ENCODE data around the gene LAMA2.
A peak's percentile ranks its signal among the peaks of the same experiment; 100 is the strongest.

Gene LAMA2

GRCh38 chr6:129475477-129476247, 592.7 kb downstream of the LAMA2 start:
- DNase-seq = no peak

- DNase-seq = no peak
These were observed 593.3 kb downstream of the LAMA2 start for GRCh38 chr6:129476248-129476564.

GRCh38 chr6:129476810-129477209, 593.9 kb downstream of the LAMA2 start:
- DNase-seq = no peak

- no peak for DNase-seq
These were observed 595.4 kb downstream of the LAMA2 start for GRCh38 chr6:129478379-129478778.

GRCh38 chr6:129481706-129482105, 598.8 kb downstream of the LAMA2 start:
- no peak for DNase-seq

GRCh38 chr6:129485746-129486145, 602.8 kb downstream of the LAMA2 start:
- DNase-seq = peak in 1 of 2 experiments; percentile 16

- no peak for DNase-seq
These were observed 603.4 kb downstream of the LAMA2 start for GRCh38 chr6:129486327-129486726.

- no peak for DNase-seq
These were observed 605.4 kb downstream of the LAMA2 start for GRCh38 chr6:129488313-129488712.

GRCh38 chr6:129489215-129489765, 606.4 kb downstream of the LAMA2 start:
- no peak for DNase-seq

- DNase-seq = peak; percentile 34 to 82
These were observed 607.8 kb downstream of the LAMA2 start for GRCh38 chr6:129490521-129491255.

GRCh38 chr6:129491436-129491835, 608.5 kb downstream of the LAMA2 start:
- DNase-seq = no peak

GRCh38 chr6:129492260-129492659, 609.3 kb downstream of the LAMA2 start:
- DNase-seq = no peak

GRCh38 chr6:129493354-129493902, 610.5 kb downstream of the LAMA2 start:
- no peak for DNase-seq

- DNase-seq = no peak
These were observed 611.2 kb downstream of the LAMA2 start for GRCh38 chr6:129494099-129494498.

- DNase-seq = no peak
These were observed 611.6 kb downstream of the LAMA2 start for GRCh38 chr6:129494586-129494985.

- DNase-seq = no peak
These were observed 612.7 kb downstream of the LAMA2 start for GRCh38 chr6:129495652-129496051.

- no peak for DNase-seq
These were observed 614.8 kb downstream of the LAMA2 start for GRCh38 chr6:129497481-129498441.

GRCh38 chr6:129498541-129498940, 615.6 kb downstream of the LAMA2 start:
- no peak for DNase-seq

GRCh38 chr6:129498950-129499842, 616.3 kb downstream of the LAMA2 start:
- peak in 1 of 2 experiments; percentile 9 for DNase-seq

- DNase-seq = no peak
These were observed 616.9 kb downstream of the LAMA2 start for GRCh38 chr6:129499843-129500219.

GRCh38 chr6:129500958-129501739, 618.2 kb downstream of the LAMA2 start:
- peak; percentile 40 to 73 for DNase-seq

Measured in stimulated activated CD4-positive, alpha-beta T cell treated with anti-CD3 and anti-CD28 coated beads, Interleukin-4, amount 100 ng/mL, for 4 hours (primary cell).